Gastrocnemius medialis (tissue), 4 donors: Measurements from ENCODE around the gene PGC. TPM values are rescaled to one million over a fixed set of nuclear protein-coding genes. Genes with fewer than 3 reads are reported as not detected.

ENCODE experiments used
- ATAC-seq, 2 donors: fragments of 150-250 bp; one replicate each; pipeline ENCODE4 v1.9.1; 2016
- DNase-seq, 2 donors: peaks; one replicate each; pipeline ENCODE4 v3.0.0-alpha.2; 2019
- H3K27ac ChIP-seq, 4 donors: fragments of 200-600 bp; sonication (generic); 1 replicate in 1 of 4; 2 replicates in 3 of 4; pipeline ENCODE4 v1.5.1; 2016 to 2018; ENCODE audit warnings: mild to moderate bottlenecking in 2 of 4, moderate library complexity in 1 of 4
- H3K27me3 ChIP-seq, 3 donors: fragments of 200-600 bp; sonication (generic) in 2 of 3; 1 replicate in 1 of 3; 2 replicates in 2 of 3; pipeline versions ENCODE4 v1.5.1 to v1.6.0; 2016 to 2019; ENCODE audit warnings: mild to moderate bottlenecking in 1 of 3, moderate library complexity in 1 of 3
- H3K36me3 ChIP-seq, 2 donors: fragments of 200-600 bp; sonication (generic) in 1 of 2; one replicate each; pipeline ENCODE4 v1.5.1; 2017 to 2018
- H3K4me1 ChIP-seq, 2 donors: fragments of 200-600 bp; sonication (generic) in 1 of 2; one replicate each; pipeline ENCODE4 v1.5.1; 2016 to 2017; ENCODE audit warnings: mild to moderate bottlenecking in 2 of 2
- H3K4me3 ChIP-seq, 4 donors: fragments of 200-600 bp; sonication (generic) in 3 of 4; 1 replicate in 1 of 4; 2 replicates in 3 of 4; pipeline ENCODE4 v1.5.1; 2016 to 2019; ENCODE audit warnings: mild to moderate bottlenecking in 2 of 4
- H3K9me3 ChIP-seq, 3 donors: fragments of 200-600 bp; sonication (generic) in 2 of 3; 1 replicate in 1 of 3; 2 replicates in 2 of 3; pipeline ENCODE4 v1.5.1; 2016 to 2019
- CTCF ChIP-seq, 5 experiments: fragments of 450-650 bp in 3 of 5; fragments of 200-600 bp in 2 of 5; sonication (generic) in 2 of 5; IDR thresholded peaks in 4 of 5; conservative IDR thresholded peaks in 1 of 5; 1 replicate in 4 of 5; 2 replicates in 1 of 5; pipeline ENCODE4 v1.5.1; 2016 to 2019; ENCODE audit warnings: antibody characterized with exemption in 5 of 5, mild to moderate bottlenecking in 3 of 5, moderate library complexity in 3 of 5
- POLR2A ChIP-seq, 2 donors: fragments of 450-650 bp; IDR thresholded peaks; one replicate each; pipeline ENCODE4 v1.6.1; 2017; ENCODE audit warnings: antibody characterized with exemption in 2 of 2, mild to moderate bottlenecking in 2 of 2, moderate library complexity in 2 of 2
- in situ Hi-C, 4 donors: fragments of 200-750 bp; cut with MboI; loops; one replicate each; pipeline versions ENCODE4 v1.15.0 to v1.8.0; 2017; ENCODE audit warnings: low sequenced_read_pairs in 4 of 4
- intact Hi-C: fragments of 100-400 bp; cut with DNase I; formaldehyde crosslinking; loops from one replicate; pipeline ENCODE4 v1.15.1; 2023; ENCODE audit warnings: low total_unique reads
- total RNA-seq, 4 donors: library from RNA; depleted of rRNA; stranded (reverse); fragments of >200 nt; gene quantifications; one replicate each; pipeline versions ENCODE4 v1.1.0 to v1.2.3, GENCODE V29; 2016

The PGC gene
- total RNA-seq, 4 donors from 2014 or later, result not detected

- H3K4me1 ChIP-seq, result peaks cover 4% of the 10 kb centered on the region in 2 donors
- in situ Hi-C loops (loop anchor here in 1 of 4 donors (5.0 kb wide), 1 partner anchor 37 kb away; no protein-coding TSS in a partner anchor), intact Hi-C loops (loop anchor here (10.0 kb wide), 3 partner anchors 1046 to 1436 kb away; partner anchors contain the start of genes BICRAL, KLHDC3, MEA1 and SRF)
- H3K27ac ChIP-seq, result no peak overlapping the region
- no peaks in the 10 kb centered on the region for H3K27me3 ChIP-seq
- TF ChIP-seq CTCF (IDR thresholded peaks at IDR 0.05 in 4 of 5, conservative IDR thresholded peaks at IDR 0.05 in 1 of 5) (no peak), POLR2A (IDR thresholded peaks at IDR 0.05) (no peak)
- H3K9me3 ChIP-seq, result no peaks in the 10 kb centered on the region
- DNase-seq, result no peak
- no peak overlapping the region for H3K4me3 ChIP-seq
- H3K36me3 ChIP-seq, result no peaks in the 10 kb centered on the region
- no peak for ATAC-seq
Observed at GRCh38 chr6:41739041-41739440, 8.2 kb downstream of the PGC start.

GRCh38 chr6:41737591-41738130 is 9.5 kb downstream of the PGC start:
- intact Hi-C loops, result loop anchor here (10.0 kb wide), 3 partner anchors 1047 to 1437 kb away; partner anchors contain the start of genes BICRAL, KLHDC3, MEA1 and SRF
- H3K36me3 ChIP-seq, result no peaks in the 10 kb centered on the region
- ATAC-seq, result no peak
- TF ChIP-seq CTCF (IDR thresholded peaks at IDR 0.05 in 4 of 5, conservative IDR thresholded peaks at IDR 0.05 in 1 of 5), result no peak
- no peak for TF ChIP-seq POLR2A (IDR thresholded peaks at IDR 0.05)
- DNase-seq, result no peak
- no peaks in the 10 kb centered on the region for H3K27me3 ChIP-seq
- H3K4me3 ChIP-seq, result no peak overlapping the region
- no peaks in the 10 kb centered on the region for H3K9me3 ChIP-seq
- H3K27ac ChIP-seq, result no peak overlapping the region
- in situ Hi-C loops, result loop anchor here in 1 of 4 donors (5.0 kb wide), 1 partner anchor 35 kb away; no protein-coding TSS in a partner anchor
- H3K4me1 ChIP-seq, result peaks cover 4 to 9% of the 10 kb centered on the region in 2 donors

DNA sequence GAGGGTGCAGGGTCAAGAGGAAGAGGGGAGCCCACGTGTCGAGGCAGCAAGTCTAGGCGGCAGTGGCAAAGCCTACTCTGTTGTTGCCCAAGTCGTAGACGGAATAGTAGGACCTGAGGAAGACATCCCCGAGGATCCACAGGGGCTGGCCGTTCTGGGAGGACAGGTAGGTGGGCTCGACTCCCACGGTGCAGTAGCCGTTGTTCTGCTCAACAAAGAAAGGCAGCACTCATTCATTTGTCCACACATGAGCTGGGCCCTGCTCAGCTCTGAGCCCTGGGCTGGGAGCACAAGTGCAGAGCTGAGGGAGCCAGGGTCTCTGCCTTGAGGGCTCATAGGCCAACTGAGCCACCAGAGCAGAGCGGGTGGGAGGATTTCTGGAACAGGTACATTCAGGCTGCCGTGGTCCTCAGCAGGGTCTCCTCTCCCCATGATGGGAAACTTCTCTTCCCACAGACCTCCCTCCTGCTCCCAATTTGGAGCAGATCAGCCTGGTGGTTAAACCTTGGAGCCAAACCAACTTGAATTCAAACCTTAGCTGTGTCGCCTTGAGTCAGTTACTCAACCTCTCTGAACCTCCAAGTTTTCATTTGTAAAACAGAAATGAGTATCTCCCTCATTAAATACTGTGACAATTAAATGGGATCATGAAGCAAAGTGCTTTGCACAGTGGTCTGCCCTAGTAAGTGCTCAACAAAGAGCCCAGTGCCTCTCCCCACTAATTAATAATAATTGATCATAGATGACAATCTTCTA is 10.2 kb downstream of the PGC start:
- DNase-seq, result no peak
- Histone ChIP-seq H3K36me3 (no peaks in the 10 kb centered on the region), H3K4me3 (no peak overlapping the region), H3K4me1 (peaks cover 4 to 9% of the 10 kb centered on the region in 2 donors), H3K27me3 (no peaks in the 10 kb centered on the region), H3K27ac (no peak overlapping the region), H3K9me3 (no peaks in the 10 kb centered on the region)
- intact Hi-C loops (loop anchor here (10.0 kb wide), 3 partner anchors 1048 to 1438 kb away; partner anchors contain the start of genes BICRAL, KLHDC3, MEA1 and SRF), in situ Hi-C loops (loop anchor here in 1 of 4 donors (5.0 kb wide), 1 partner anchor 35 kb away; no protein-coding TSS in a partner anchor)
- no peak for TF ChIP-seq CTCF (IDR thresholded peaks at IDR 0.05 in 4 of 5, conservative IDR thresholded peaks at IDR 0.05 in 1 of 5)
- no peak for TF ChIP-seq POLR2A (IDR thresholded peaks at IDR 0.05)
- ATAC-seq, result no peak

DNA sequence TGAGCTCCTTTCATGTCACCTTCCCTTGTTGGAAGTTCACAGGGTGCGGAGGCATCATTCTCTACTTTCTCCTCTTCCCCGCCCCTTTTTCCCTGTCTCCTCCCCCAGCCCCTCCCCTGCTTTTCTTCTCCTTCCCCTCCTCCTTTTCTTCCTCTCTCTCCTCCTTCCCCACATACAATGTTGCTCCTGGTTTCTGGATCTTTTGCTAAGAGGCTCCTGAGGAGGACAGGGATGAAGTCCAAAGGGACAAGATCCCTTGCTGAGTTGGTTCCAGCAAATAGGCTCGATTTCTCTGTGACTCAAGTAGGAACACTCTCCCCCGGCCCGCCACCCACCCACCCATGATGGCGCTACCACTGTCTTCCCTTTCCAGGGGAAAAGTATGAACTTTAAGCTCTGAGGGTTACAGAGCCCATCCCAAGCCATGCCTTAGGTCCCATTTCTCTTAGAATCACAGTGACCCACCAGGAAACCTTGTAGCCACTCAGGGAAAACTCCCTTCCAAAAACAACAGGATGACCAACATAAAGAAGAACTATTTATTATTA is 10.9 kb downstream of the PGC start:
- ATAC-seq, result no peak
- intact Hi-C loops (loop anchor here (10.0 kb wide), 3 partner anchors 1049 to 1439 kb away; partner anchors contain the start of genes BICRAL, KLHDC3, MEA1 and SRF), in situ Hi-C loops (loop anchor here in 1 of 4 donors (5.0 kb wide), 1 partner anchor 34 kb away; no protein-coding TSS in a partner anchor)
- H3K27ac ChIP-seq, result no peak overlapping the region
- no peaks in the 10 kb centered on the region for H3K9me3 ChIP-seq
- H3K27me3 ChIP-seq, result no peaks in the 10 kb centered on the region
- no peaks in the 10 kb centered on the region for H3K36me3 ChIP-seq
- DNase-seq, result no peak
- no peak overlapping the region for H3K4me3 ChIP-seq
- peaks cover 9 to 14% of the 10 kb centered on the region in 2 donors for H3K4me1 ChIP-seq
- TF ChIP-seq CTCF (IDR thresholded peaks at IDR 0.05 in 4 of 5, conservative IDR thresholded peaks at IDR 0.05 in 1 of 5) (no peak), POLR2A (IDR thresholded peaks at IDR 0.05) (no peak)
